NB4 (cell line): ENCODE data around the gene LAD1.

Experiments
- CTCF ChIP-seq: IDR thresholded peaks from one replicate; pipeline ENCODE4 v1.5.1; 2012; ENCODE audit warnings: low read depth, low read length
- MAX ChIP-seq: IDR thresholded peaks from 2 replicates; pipeline ENCODE4 v1.6.1; 2011; ENCODE audit warnings: low read depth, low read length
- POLR2A ChIP-seq: IDR thresholded peaks from 2 replicates; pipeline ENCODE4 v1.6.1; 2011; ENCODE audit warnings: mild to moderate bottlenecking; ENCODE audit not compliant: insufficient read length; ENCODE audit errors: extremely low read depth

GRCh38 chr1:201376107-201376463, 23.0 kb downstream of the LAD1 start:
- no peak for TF ChIP-seq CTCF
- no peak for TF ChIP-seq POLR2A
- no peak for TF ChIP-seq MAX
